Right renal cortex interstitium (tissue), 3 donors: ENCODE results near the gene DDX54. TPM values are rescaled to one million over a fixed set of nuclear protein-coding genes. Genes with fewer than 3 reads are reported as not detected.

Experiments used
- polyA plus RNA-seq, 3 donors: library from polyadenylated mRNA; unstranded; fragments of 120-200 nt; gene quantifications; one replicate each; pipeline ENCODE4 v1.2.1, GENCODE V29; 2013; ENCODE audit not compliant: insufficient read length in 3 of 3

Gene DDX54
- polyA plus RNA-seq, 3 donors, result 62.5 to 74.2 (median 64.0) TPM

Other genes starting within 250 kb of the DDX54 start
- 10 to 100 TPM in 1 of 3 donors, 1 to 10 TPM in 2; 7.6 to 10.0 (median 9.6) TPM for gene OAS3, start 247.0 kb downstream of the DDX54 start, polyA plus RNA-seq
- gene OAS2, start 207.0 kb downstream of the DDX54 start, polyA plus RNA-seq, result 1 to 10 TPM; 7.7 to 9.9 (median 9.6) TPM
- gene DTX1, start 128.7 kb downstream of the DDX54 start, polyA plus RNA-seq, result 10 to 100 TPM; 10.3 to 11.0 (median 10.3) TPM
- 1 to 10 TPM; 6.1 to 8.3 (median 7.6) TPM for gene RASAL1, start 49.7 kb downstream of the DDX54 start, polyA plus RNA-seq
- gene CFAP73, start 35.8 kb downstream of the DDX54 start, polyA plus RNA-seq, result 1 to 10 TPM in 2 of 3 donors, under 1 TPM in 1; 0.83 to 1.2 (median 1.1) TPM
- gene RITA1, start 243 bp upstream of the DDX54 start, polyA plus RNA-seq, result 10 to 100 TPM; 13.3 to 17.2 (median 13.5) TPM
- 10 to 100 TPM; 22.8 to 26.3 (median 25.5) TPM for gene TPCN1, start 36.0 kb upstream of the DDX54 start, polyA plus RNA-seq
- gene SLC8B1, start 149.6 kb upstream of the DDX54 start, polyA plus RNA-seq, result 10 to 100 TPM; 10.4 to 11.6 (median 10.8) TPM
- 10 to 100 TPM; 15.6 to 19.5 (median 18.3) TPM for gene PLBD2, start 173.1 kb upstream of the DDX54 start, polyA plus RNA-seq
- under 1 TPM in 1 of 3 donors, not detected in 2; 0.22 TPM for gene SDS, start 218.4 kb upstream of the DDX54 start, polyA plus RNA-seq
- gene SDSL, start 236.9 kb upstream of the DDX54 start, polyA plus RNA-seq, result 10 to 100 TPM; 10.7 to 13.1 (median 12.0) TPM